ENCODE measurements around the gene TAF15.

The TAF15 gene

GRCh38 chr17:35784895-35785294, 24.4 kb upstream of the TAF15 start:
- no peak for DNase-seq (ENCODE audit: low spot score)
- in situ Hi-C loops (cut with MboI; ENCODE audit: low sequenced_read_pairs, unreplicated experiment), result no loop called here
- no peak for TF ChIP-seq CTCF (IDR thresholded peaks at IDR 0.05; ENCODE audit: borderline replicate concordance, control extremely low read depth, extremely low read depth, insufficient read depth, missing control alignments)

GRCh38 chr17:35786941-35787432, 22.3 kb upstream of the TAF15 start:
- in situ Hi-C loops (cut with MboI; ENCODE audit: low sequenced_read_pairs, unreplicated experiment), result no loop called here
- no peak for DNase-seq (ENCODE audit: low spot score)
- TF ChIP-seq CTCF (IDR thresholded peaks at IDR 0.05; ENCODE audit: borderline replicate concordance, control extremely low read depth, extremely low read depth, insufficient read depth, missing control alignments), result no peak

- in situ Hi-C loops (cut with MboI; ENCODE audit: low sequenced_read_pairs, unreplicated experiment), result no loop called here
- DNase-seq (ENCODE audit: low spot score), result no peak
- no peak for TF ChIP-seq CTCF (IDR thresholded peaks at IDR 0.05; ENCODE audit: borderline replicate concordance, control extremely low read depth, extremely low read depth, insufficient read depth, missing control alignments)
These were observed 20.6 kb upstream of the TAF15 start for GRCh38 chr17:35788477-35789368.

GRCh38 chr17:35790841-35791240, 18.4 kb upstream of the TAF15 start:
- in situ Hi-C loops (cut with MboI; ENCODE audit: low sequenced_read_pairs, unreplicated experiment), result no loop called here
- no peak for DNase-seq (ENCODE audit: low spot score)
- TF ChIP-seq CTCF (IDR thresholded peaks at IDR 0.05; ENCODE audit: borderline replicate concordance, control extremely low read depth, extremely low read depth, insufficient read depth, missing control alignments), result no peak

GRCh38 chr17:35791681-35792350, 17.5 kb upstream of the TAF15 start:
- no peak for TF ChIP-seq CTCF (IDR thresholded peaks at IDR 0.05; ENCODE audit: borderline replicate concordance, control extremely low read depth, extremely low read depth, insufficient read depth, missing control alignments)
- no peak for DNase-seq (ENCODE audit: low spot score)
- in situ Hi-C loops (cut with MboI; ENCODE audit: low sequenced_read_pairs, unreplicated experiment), result no loop called here

- TF ChIP-seq CTCF (IDR thresholded peaks at IDR 0.05; ENCODE audit: borderline replicate concordance, control extremely low read depth, extremely low read depth, insufficient read depth, missing control alignments), result no peak
- in situ Hi-C loops (cut with MboI; ENCODE audit: low sequenced_read_pairs, unreplicated experiment), result no loop called here
- no peak for DNase-seq (ENCODE audit: low spot score)
These were observed 16.0 kb upstream of the TAF15 start for GRCh38 chr17:35793257-35793656.
